GM19397 (cell line): Measurements from ENCODE around the gene KMT2E.
A peak's percentile ranks its signal among the peaks of the same experiment; 100 is the strongest.
"Not testable (repeated sequence)": the region's sequence is repeated elsewhere in the genome, so short reads cannot be mapped to it uniquely, and the experiment has no call there.

ENCODE experiments used
- ATAC-seq: cut with Tn5 transposase; IDR thresholded peaks from one replicate; pipeline ENCODE4 v1.9.1; 2021; ENCODE audit warnings: mild to moderate bottlenecking, moderate library complexity; ENCODE audit not compliant: unreplicated experiment

KMT2E gene

GRCh38 chr7:104981672-104982037, 32.4 kb upstream of the KMT2E start:
- no peak for ATAC-seq

- ATAC-seq, result no peak
Observed at GRCh38 chr7:104982308-104983075, 31.5 kb upstream of the KMT2E start.

GRCh38 chr7:104983076-104983577, 30.9 kb upstream of the KMT2E start:
- ATAC-seq, result no peak

DNA sequence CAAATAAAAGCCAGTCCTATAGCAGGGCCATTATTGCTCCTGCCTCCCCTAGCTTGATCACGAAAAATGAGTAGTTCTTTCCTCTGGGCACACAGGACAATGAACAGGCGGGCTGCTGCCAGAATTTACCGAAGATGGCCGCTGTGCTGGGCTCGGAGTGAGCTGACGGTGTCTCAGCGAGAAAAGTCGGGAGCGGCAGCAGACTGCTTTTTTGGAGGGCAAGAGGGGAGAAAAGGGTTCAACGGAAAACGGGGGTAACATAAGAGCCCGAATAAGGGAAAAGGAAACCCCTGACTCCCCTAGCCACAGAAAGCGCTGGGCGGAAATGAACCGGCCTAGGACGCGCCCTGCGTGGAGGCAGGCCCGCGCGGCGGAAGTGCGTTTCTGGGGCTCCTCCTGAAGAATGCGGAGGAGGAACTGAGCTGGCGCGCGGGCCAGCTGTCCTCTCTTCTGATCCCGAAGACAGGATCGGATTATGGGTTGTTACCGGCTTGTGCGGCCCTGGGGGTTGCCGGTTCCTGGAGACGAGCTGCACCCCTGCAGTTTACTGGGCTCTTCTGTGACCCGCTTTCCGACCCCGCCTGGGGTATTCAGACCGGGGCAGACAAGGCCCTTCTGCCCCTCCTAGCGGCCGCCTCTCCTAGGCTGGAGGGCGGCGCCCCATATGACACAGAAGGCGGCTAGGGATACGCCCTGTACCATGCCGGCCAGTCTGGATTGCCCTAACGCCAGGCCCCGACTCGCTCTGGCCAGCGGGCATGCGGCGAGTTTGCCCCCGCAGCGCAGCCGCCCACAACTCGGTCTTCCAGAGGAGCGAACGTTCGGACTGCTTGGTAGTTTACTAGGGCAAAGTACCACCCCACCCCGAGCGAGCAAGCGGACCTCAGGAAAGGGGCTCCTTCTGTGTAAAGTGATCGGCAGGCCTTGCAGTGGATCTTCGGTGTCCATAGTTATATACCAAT, 30.1 kb upstream of the KMT2E start:
- peak; percentile 93 for ATAC-seq

GRCh38 chr7:104984585-104985258, 29.3 kb upstream of the KMT2E start:
- no peak for ATAC-seq

DNA sequence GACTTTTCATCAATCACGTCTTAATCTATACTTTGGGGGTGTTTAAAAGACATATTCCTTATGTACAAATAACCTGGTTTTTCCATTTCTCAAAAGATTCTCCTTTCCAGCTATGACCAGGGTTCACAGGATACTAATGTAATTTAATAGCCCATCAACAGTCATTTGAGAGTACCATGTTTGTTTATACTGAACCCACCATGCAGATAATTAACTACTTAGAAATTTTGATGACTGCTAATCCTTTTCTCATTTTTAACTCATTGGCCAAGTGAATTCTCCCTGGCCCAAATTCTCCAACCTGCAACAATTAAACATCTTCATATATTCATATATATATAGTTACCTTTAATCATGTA, 28.8 kb upstream of the KMT2E start:
- ATAC-seq, result no peak

- no peak for ATAC-seq
Observed at GRCh38 chr7:104986628-104987259, 27.3 kb upstream of the KMT2E start.

GRCh38 chr7:104987403-104987802, 26.6 kb upstream of the KMT2E start:
- not testable (repeated sequence) for ATAC-seq

DNA sequence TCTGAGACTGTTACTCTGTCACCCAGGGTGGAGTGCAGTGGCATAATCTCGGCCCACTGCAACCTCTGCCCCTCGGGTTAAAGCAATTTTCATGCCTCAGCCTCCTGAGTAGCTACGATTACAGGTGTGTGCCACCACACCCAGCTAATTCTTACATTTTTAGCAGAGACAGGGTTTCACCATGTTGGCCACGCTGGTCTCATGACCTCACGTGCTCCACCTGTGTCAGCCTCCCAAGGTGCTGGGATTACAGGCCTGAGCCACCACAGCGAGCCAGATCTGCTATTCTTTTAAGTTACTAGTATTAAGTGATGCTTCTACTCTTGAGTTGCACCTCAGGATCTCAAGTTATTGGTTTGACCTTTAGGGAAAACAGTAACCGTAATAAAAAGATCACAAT, 23.0 kb upstream of the KMT2E start:
- ATAC-seq, result no peak

DNA sequence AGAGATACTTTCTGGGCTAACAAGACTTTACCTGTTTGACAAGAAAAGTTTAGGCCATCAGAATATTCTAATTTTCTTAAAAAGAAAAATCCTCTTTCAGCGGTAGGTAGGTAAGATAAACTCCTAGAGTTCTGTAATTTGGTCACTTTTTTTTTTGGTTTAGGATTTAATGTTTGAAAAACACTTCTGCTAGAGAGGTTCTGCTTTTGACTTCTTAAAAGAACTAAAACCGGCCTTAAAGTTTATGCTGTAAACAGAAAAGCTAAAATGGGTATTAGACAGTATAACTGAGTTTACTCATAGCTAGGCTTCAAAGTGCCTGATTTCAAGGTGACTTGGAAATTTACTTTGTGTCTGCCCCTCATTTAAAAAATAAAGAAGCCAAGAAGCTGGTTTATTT, 21.7 kb upstream of the KMT2E start:
- ATAC-seq, result no peak

GRCh38 chr7:104993217-104993862, 20.7 kb upstream of the KMT2E start:
- ATAC-seq, result no peak

DNA sequence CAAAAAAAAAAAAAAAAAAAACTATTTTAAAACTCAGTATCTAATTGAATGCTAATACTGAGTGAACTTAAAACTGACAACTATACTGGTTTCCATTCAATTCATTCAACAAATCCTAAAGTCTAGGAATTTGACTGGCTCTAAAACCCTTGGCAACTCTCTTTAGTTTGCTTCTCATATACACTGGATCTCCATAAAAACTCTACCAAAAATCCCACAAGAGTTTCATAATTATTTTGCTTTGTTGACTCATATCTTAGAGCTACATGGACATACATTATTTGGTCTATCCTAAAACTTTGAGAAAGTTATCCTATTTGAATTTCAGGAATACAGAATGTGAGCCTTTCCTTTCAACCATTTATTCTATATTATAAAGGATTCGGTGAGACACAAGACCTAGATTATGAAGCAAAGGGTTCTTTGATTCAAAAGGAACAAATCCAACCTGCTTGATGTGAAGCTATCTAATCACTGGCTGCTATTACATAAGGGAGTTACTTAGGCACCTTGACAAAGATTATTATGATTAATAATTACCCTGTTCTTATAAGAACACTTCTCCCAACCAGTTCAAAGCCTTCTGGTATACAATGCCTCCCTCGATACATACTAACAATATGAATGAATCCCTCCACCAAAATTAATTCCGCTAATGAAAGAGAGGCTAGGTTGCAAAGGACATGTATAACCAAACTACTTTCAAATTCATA, 15.8 kb upstream of the KMT2E start:
- ATAC-seq, result no peak

DNA sequence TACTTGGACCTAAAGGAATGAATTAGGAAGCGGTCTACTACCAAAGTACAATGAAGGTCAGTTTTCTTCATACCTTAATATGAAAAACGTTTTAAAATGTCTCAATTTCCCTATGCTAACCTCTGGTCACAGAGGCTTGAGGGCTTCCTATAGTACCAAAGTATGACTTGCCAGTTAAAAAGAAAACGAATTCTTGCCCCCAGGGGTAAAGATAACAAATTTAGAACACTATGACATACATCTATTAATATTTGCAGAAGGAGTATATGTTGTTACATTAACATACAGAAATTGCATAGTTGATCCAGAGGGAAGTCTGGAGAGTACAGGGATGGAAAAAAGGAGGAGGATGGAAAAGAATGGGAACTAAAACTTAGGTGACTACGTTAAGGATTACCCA, 13.8 kb upstream of the KMT2E start:
- no peak for ATAC-seq

GRCh38 chr7:105000927-105001336, 13.1 kb upstream of the KMT2E start:
- ATAC-seq, result no peak

DNA sequence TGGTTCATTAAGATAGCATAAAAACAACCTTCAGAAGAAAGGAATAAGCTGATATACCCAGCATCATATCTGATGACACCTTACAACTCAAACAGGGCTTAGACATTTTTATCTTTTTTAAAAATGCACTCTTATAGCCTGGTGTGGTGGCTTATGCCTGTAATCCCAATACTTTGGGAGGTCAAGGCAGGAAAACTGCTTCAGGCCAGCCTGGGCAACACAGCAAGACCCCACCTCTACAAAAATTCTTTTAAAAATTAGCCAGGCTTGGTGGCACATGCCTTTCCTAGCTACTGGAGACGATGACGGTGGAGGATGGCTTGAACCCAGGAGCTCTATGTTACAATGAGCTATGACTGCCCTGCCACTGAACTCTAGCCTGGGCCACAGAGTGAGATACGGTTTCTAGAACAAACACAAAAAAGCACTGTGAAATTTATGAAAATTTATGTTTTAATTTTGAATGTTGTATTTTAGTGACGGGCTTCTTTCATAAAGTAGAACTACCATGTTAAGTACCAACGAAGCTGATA, 12.3 kb upstream of the KMT2E start:
- no peak for ATAC-seq

DNA sequence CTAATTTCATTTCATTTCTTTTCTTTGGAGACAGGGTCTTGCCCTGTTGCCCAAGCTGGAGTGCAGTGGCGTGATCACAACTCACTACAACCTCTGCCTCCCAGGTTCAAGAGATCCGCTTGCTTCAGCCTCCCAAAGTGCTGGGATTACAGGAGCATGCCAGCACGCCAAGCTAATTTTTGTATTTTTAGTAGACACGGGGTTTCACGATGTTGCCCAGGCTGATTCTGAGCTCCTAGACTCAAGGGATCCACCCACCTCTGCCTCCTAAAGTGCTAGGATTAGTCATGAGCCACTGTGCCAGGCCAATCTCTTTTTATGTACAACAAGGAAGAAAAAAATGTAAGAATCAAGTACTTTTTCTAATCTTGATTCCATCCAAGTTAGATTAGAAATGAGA, 10.7 kb upstream of the KMT2E start:
- no peak for ATAC-seq

- no peak for ATAC-seq
Observed at GRCh38 chr7:105003872-105004510, 10.0 kb upstream of the KMT2E start.

GRCh38 chr7:105005006-105005405, 9.0 kb upstream of the KMT2E start:
- ATAC-seq, result not testable (repeated sequence)

- ATAC-seq, result not testable (repeated sequence)
Observed at GRCh38 chr7:105005486-105005885, 8.5 kb upstream of the KMT2E start.
